GM18870 (cell line): ENCODE measurements around the gene MAST1.
"Not testable (repeated sequence)": the region's sequence is repeated elsewhere in the genome, so short reads cannot be mapped to it uniquely, and the experiment has no call there.

ENCODE experiments used
- ATAC-seq: cut with Tn5 transposase; IDR thresholded peaks from one replicate; pipeline ENCODE4 v1.9.1; 2021; ENCODE audit warnings: moderate library complexity; ENCODE audit not compliant: unreplicated experiment

The MAST1 gene

GRCh38 chr19:12838886-12839756 lies 806 bp downstream of the MAST1 start:
- ATAC-seq = no peak

GRCh38 chr19:12840091-12841079 lies 2.1 kb downstream of the MAST1 start:
- ATAC-seq = no peak

GRCh38 chr19:12841094-12841493 lies 2.8 kb downstream of the MAST1 start:
- ATAC-seq = no peak

GRCh38 chr19:12842511-12842910 lies 4.2 kb downstream of the MAST1 start:
- no peak for ATAC-seq

- no peak for ATAC-seq
These were observed 5.0 kb downstream of the MAST1 start for GRCh38 chr19:12843328-12843727.

GRCh38 chr19:12843999-12844732 lies 5.9 kb downstream of the MAST1 start:
- ATAC-seq = no peak

GRCh38 chr19:12846613-12847012 lies 8.3 kb downstream of the MAST1 start:
- not testable (repeated sequence) for ATAC-seq

GRCh38 chr19:12847159-12848139 lies 9.1 kb downstream of the MAST1 start:
- no peak for ATAC-seq

- ATAC-seq = no peak
These were observed 18.3 kb downstream of the MAST1 start for GRCh38 chr19:12856653-12857052.

- no peak for ATAC-seq
These were observed 20.0 kb downstream of the MAST1 start for GRCh38 chr19:12858041-12858928.

- ATAC-seq = no peak
These were observed 21.2 kb downstream of the MAST1 start for GRCh38 chr19:12859546-12859945.

- ATAC-seq = no peak
These were observed 25.8 kb downstream of the MAST1 start for GRCh38 chr19:12864143-12864542.

- ATAC-seq = no peak
These were observed 26.7 kb downstream of the MAST1 start for GRCh38 chr19:12864721-12865715.

- no peak for ATAC-seq
These were observed 27.6 kb downstream of the MAST1 start for GRCh38 chr19:12865746-12866415.

GRCh38 chr19:12866416-12867119 lies 28.3 kb downstream of the MAST1 start:
- no peak for ATAC-seq
